ENCODE data around the gene RALGPS1.

RALGPS1 gene

GRCh38 chr9:127139071-127139731 is 224.6 kb downstream of the RALGPS1 start:
- TF ChIP-seq CTCF (IDR thresholded peaks at IDR 0.05; ENCODE audit: borderline replicate concordance, insufficient read depth, low read depth, low read length) = no peak
- no peak overlapping the region for H3K4me3 ChIP-seq (ENCODE audit: low read depth, low read length)

- H3K4me3 ChIP-seq (ENCODE audit: low read depth, low read length) = no peak overlapping the region
- TF ChIP-seq CTCF (IDR thresholded peaks at IDR 0.05; ENCODE audit: borderline replicate concordance, insufficient read depth, low read depth, low read length) = no peak
Measured at GRCh38 chr9:127139775-127140174, 225.2 kb downstream of the RALGPS1 start.

GRCh38 chr9:127140181-127140580 is 225.6 kb downstream of the RALGPS1 start:
- TF ChIP-seq CTCF (IDR thresholded peaks at IDR 0.05; ENCODE audit: borderline replicate concordance, insufficient read depth, low read depth, low read length) = no peak

GRCh38 chr9:127140842-127141675 is 226.5 kb downstream of the RALGPS1 start:
- no peak overlapping the region for H3K4me3 ChIP-seq (ENCODE audit: low read depth, low read length)
- no peak for TF ChIP-seq CTCF (IDR thresholded peaks at IDR 0.05; ENCODE audit: borderline replicate concordance, insufficient read depth, low read depth, low read length)

More at GRCh38 chr9:127140181-127140580, 225.6 kb downstream of the RALGPS1 start:
- no peak overlapping the region for H3K4me3 ChIP-seq (ENCODE audit: low read depth, low read length)

GRCh38 chr9:127142291-127142690 is 227.7 kb downstream of the RALGPS1 start:
- no peak for TF ChIP-seq CTCF (IDR thresholded peaks at IDR 0.05; ENCODE audit: borderline replicate concordance, insufficient read depth, low read depth, low read length)
- H3K4me3 ChIP-seq (ENCODE audit: low read depth, low read length) = no peak overlapping the region

GRCh38 chr9:127142931-127143464 is 228.4 kb downstream of the RALGPS1 start:
- no peak overlapping the region for H3K4me3 ChIP-seq (ENCODE audit: low read depth, low read length)
- no peak for TF ChIP-seq CTCF (IDR thresholded peaks at IDR 0.05; ENCODE audit: borderline replicate concordance, insufficient read depth, low read depth, low read length)

All from GM12875 (cell line).